DOHH2 (cell line): ENCODE results near the gene L3MBTL3.

ENCODE experiments used
- H3F3A ChIP-seq: fragments of 200-600 bp; sonication (generic), shearing (Covaris generic); 2 replicates; pipeline ENCODE4 v1.6.0; 2016; ENCODE audit warnings: antibody characterized with exemption, mild to moderate bottlenecking; ENCODE audit not compliant: control insufficient read depth, insufficient read depth
- H3K27ac ChIP-seq: fragments of 200-600 bp; sonication (generic); 2 replicates; pipeline ENCODE4 v1.5.1; 2014; ENCODE audit warnings: low read depth, mild to moderate bottlenecking, low read length, moderate library complexity
- H3K27me3 ChIP-seq: fragments of 200-600 bp; sonication (generic); 2 replicates; pipeline ENCODE4 v1.6.1; 2014; ENCODE audit warnings: mild to moderate bottlenecking, low read length, mixed read lengths; ENCODE audit not compliant: control insufficient read depth
- H3K36me3 ChIP-seq: fragments of 200-600 bp; sonication (generic); 2 replicates; pipeline ENCODE4 v1.6.1; 2014; ENCODE audit warnings: mild to moderate bottlenecking, low read length, moderate library complexity, mixed read lengths; ENCODE audit not compliant: control insufficient read depth
- H3K4me1 ChIP-seq: fragments of 200-600 bp; sonication (generic); 2 replicates; pipeline ENCODE4 v1.6.1; 2014; ENCODE audit warnings: mild to moderate bottlenecking, low read length, mixed read lengths; ENCODE audit not compliant: control insufficient read depth
- H3K4me2 ChIP-seq: fragments of 200-600 bp; sonication (generic); 2 replicates; pipeline ENCODE4 v1.6.0; 2014; ENCODE audit warnings: mild to moderate bottlenecking, low read length, moderate library complexity
- H3K4me3 ChIP-seq: fragments of 200-600 bp; sonication (generic); 2 replicates; pipeline ENCODE4 v1.5.1; 2014; ENCODE audit warnings: mild to moderate bottlenecking, low read length, mixed read lengths
- H3K79me2 ChIP-seq: fragments of 200-600 bp; sonication (generic); 2 replicates; pipeline ENCODE4 v1.6.1; 2014; ENCODE audit warnings: mild to moderate bottlenecking, low read length, mixed read lengths; ENCODE audit not compliant: control insufficient read depth
- H3K9me2 ChIP-seq: fragments of 200-600 bp; sonication (generic); replicated peaks from 2 replicates; pipeline ENCODE4 v1.6.1; 2014; ENCODE audit warnings: mild to moderate bottlenecking, low read length, mixed read lengths; ENCODE audit not compliant: control insufficient read depth
- H3K9me3 ChIP-seq: fragments of 200-600 bp; sonication (generic); 2 replicates; pipeline ENCODE4 v1.6.1; 2014; ENCODE audit warnings: antibody characterized with exemption, low read length, mixed read lengths; ENCODE audit not compliant: control insufficient read depth, insufficient read depth
- H4K20me1 ChIP-seq: fragments of 200-600 bp; sonication (generic); 2 replicates; pipeline ENCODE4 v1.6.0; 2014; ENCODE audit warnings: low read depth, mild to moderate bottlenecking, antibody characterized with exemption, low read length, moderate library complexity; ENCODE audit not compliant: control insufficient read depth, insufficient read depth
- EZH2phosphoT487 ChIP-seq: fragments of 200-600 bp; sonication (generic); IDR thresholded peaks from 2 replicates; pipeline ENCODE4 v1.6.1; 2017; ENCODE audit warnings: borderline replicate concordance, mild to moderate bottlenecking, antibody characterized with exemption, low read length, moderate library complexity, mixed read lengths
- TF ChIP-seq, protein P1 (sequence below): fragments of 200-600 bp; sonication (generic); IDR thresholded peaks from one replicate; pipeline ENCODE4 v1.5.1; 2014; ENCODE audit warnings: antibody characterized with exemption, mild to moderate bottlenecking, low read depth, low read length; ENCODE audit not compliant: poor library complexity, severe bottlenecking

L3MBTL3 gene

DNA sequence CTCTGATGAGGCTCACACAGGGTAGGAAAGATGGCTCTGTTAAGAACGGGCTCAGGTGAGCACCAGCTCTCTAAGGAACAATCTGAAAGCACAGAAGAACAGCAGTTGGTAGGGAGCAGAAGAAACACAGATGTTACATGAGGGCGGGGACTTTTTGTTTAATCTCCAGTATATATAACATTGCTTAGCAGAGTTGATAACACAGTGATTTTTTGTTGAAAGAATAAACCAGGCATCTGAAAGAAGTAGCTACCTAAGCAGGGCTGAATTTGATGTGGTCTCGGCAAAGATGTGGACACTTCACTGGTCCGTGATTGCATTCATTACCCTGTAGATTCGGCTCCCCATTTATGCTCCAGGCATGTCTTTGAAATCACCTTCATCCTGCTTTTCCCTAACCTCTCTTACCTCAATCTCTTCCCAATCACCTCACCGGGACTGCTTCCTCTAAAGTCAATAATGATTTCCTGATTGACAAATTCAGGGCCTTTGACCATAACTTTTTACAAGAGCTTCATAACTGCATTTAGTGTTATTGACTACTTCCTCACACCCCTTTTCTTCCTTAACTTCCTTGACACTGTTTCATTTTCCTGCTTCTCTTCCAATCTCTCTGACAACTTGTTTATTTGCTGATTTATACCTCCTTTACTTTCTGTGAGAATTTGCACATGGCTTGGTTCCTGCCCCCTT is 170.0 kb downstream of the L3MBTL3 start:
- no peaks in the 10 kb centered on the region for H3K9me3 ChIP-seq
- no peaks in the 10 kb centered on the region for H3K4me1 ChIP-seq
- no peaks in the 10 kb centered on the region for H3F3A ChIP-seq
- no peaks in the 10 kb centered on the region for H3K36me3 ChIP-seq
- H4K20me1 ChIP-seq = no peaks in the 10 kb centered on the region
- H3K27ac ChIP-seq = no peak overlapping the region
- no peaks in the 10 kb centered on the region for H3K27me3 ChIP-seq
- H3K4me3 ChIP-seq = no peak overlapping the region
- H3K79me2 ChIP-seq = no peaks in the 10 kb centered on the region
- TF ChIP-seq, protein P1, sequence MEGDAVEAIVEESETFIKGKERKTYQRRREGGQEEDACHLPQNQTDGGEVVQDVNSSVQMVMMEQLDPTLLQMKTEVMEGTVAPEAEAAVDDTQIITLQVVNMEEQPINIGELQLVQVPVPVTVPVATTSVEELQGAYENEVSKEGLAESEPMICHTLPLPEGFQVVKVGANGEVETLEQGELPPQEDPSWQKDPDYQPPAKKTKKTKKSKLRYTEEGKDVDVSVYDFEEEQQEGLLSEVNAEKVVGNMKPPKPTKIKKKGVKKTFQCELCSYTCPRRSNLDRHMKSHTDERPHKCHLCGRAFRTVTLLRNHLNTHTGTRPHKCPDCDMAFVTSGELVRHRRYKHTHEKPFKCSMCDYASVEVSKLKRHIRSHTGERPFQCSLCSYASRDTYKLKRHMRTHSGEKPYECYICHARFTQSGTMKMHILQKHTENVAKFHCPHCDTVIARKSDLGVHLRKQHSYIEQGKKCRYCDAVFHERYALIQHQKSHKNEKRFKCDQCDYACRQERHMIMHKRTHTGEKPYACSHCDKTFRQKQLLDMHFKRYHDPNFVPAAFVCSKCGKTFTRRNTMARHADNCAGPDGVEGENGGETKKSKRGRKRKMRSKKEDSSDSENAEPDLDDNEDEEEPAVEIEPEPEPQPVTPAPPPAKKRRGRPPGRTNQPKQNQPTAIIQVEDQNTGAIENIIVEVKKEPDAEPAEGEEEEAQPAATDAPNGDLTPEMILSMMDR = no peak
- TF ChIP-seq EZH2phosphoT487 = no peak
- H3K4me2 ChIP-seq = no peak overlapping the region
- no peaks in the 10 kb centered on the region for H3K9me2 ChIP-seq

DNA sequence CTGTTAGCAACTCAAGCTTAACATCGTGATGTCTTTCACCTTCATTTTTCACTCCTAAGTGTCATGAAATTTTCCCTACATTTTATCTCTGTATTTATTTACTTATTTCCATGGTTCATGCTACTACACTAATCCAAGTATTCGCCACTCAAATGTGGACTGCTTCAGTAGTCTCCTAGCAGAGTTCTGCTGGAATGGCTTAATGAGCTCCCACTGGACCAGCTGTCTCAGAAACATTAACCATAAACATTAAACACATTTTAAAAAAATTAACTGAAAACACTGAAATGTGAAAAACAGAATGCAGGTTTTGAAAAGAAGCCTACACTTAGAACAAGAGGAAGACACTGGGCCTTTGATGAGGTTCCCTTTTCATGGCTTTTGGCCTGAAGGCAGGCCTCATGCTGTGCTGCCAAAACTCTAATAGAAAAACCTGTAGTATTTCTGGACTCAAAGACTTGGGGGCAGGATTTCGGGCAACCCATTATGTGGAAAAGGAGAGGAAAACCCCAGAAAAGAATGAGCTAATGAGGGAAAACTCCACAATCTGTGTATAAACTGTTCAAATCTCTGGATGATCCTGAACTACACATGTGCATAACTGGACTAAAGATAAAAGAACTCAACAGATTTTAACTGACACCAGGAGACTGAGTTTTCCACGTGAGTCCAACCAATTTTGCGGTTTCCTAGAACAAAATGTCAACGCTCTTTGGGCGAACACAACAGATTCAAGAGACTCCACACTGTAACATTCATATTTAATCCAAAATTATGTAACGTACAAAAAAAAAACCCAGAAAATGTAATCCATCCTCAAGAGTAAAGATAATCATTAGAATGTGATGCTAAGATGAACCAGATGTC is 171.4 kb downstream of the L3MBTL3 start:
- H3K4me1 ChIP-seq = no peaks in the 10 kb centered on the region
- H3K27ac ChIP-seq = no peak overlapping the region
- H3K27me3 ChIP-seq = no peaks in the 10 kb centered on the region
- no peaks in the 10 kb centered on the region for H3K9me2 ChIP-seq
- TF ChIP-seq, protein P1 = no peak
- no peak for TF ChIP-seq EZH2phosphoT487
- H3K4me2 ChIP-seq = no peak overlapping the region
- H3F3A ChIP-seq = no peaks in the 10 kb centered on the region
- H3K9me3 ChIP-seq = no peaks in the 10 kb centered on the region
- H3K79me2 ChIP-seq = no peaks in the 10 kb centered on the region
- H3K4me3 ChIP-seq = no peak overlapping the region
- H3K36me3 ChIP-seq = no peaks in the 10 kb centered on the region
- H4K20me1 ChIP-seq = no peaks in the 10 kb centered on the region
